ENCODE results near the gene PHYHIPL.

The PHYHIPL gene

DNA sequence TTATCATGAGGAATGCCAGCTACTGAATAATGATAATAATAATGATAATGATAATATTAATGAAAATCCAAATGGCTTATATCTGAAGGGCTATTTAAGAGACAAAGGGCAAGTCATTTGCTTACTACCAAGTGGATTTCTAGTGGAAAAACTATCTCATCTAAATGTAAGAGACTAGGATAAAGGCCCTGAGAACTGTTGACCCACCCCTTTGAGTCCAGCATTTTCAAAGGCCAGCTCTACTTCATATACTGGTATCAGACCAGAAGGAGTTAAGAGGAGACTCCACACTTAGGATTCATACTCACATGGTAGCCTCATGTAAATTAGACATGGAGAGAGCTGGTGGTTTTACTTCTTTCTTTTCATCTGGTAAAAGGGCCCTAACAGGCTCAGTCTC, 76.0 kb downstream of the PHYHIPL start:
- no peak overlapping the region for H3K4me3 ChIP-seq (ENCODE audit: low read depth, low read length)

DNA sequence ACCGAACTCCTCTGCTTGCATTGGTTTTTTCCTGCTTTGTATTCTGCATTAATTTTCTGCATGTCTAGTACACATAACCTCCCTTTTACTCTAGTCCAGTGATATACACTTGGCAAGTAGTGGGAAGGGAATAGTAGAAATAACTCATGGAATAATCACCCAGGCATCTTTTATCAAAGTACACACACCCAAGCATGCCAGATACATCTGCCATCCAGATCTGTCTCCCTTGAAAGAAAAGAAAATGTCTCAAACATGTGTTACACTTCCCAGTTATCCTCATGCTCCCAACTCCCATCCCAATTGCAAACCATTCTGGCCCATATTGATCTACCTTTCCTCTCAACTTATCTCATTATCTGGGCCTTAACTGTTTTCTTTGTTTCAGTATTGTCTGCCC, 79.0 kb downstream of the PHYHIPL start:
- H3K4me3 ChIP-seq (ENCODE audit: low read depth, low read length), result no peak overlapping the region

DNA sequence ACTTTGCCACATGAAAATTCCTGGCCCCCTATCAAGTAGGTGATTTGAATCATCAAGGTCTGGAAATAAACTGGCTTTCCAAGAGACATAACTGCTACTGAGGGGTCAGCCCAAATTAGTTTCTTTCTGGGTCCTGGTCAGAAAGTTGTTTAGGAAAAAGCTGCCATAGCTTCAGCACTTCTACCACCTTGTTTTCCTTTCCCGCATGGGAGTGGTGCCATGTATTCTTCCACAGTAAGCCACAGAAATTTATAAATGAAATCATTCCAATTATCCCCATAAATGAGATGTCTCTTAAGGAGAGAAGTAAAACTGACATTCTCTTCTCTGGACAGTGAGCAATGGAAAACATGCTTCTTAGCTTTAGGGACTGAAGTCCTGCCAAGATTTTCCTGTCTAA, 80.8 kb downstream of the PHYHIPL start:
- H3K4me3 ChIP-seq (ENCODE audit: low read depth, low read length), result no peak overlapping the region

DNA sequence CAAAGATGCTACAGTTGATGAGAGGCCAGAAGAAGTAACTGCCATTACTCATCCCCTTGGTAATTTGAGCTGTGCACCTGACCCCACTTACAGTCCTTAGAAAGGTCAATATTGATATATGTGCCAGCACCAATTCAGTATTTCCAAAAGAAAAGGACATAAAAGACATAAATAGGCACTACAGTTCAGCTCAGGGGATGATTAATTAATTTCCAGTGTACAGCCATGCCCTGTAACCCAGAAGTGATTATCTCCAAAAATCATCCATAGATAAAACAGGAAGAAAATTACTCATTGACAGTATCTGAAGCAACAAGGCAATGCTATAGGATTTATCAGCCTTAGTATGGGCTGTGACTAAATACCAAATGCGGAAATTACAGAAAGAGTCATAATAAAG, 82.4 kb downstream of the PHYHIPL start:
- H3K4me3 ChIP-seq (ENCODE audit: low read depth, low read length), result no peak overlapping the region

DNA sequence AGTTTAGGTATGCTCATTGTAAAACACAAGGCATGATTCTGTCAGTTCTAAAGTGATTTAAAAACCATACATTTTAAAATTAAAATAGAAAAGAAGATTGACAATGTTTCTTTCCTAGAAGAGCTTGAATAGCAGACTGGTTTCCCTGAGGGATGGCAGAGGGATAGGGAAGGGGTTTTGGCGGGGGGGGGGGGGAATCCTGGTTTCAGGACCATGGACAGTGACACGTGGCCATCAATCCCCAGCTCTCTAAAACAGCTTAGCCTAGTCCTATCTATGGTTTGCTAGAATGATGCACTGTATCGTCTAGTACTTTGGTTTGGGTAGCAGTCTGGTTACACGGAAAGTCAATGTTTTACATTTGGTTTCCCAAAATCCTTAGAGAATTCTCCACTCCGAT, 88.7 kb downstream of the PHYHIPL start:
- no peak overlapping the region for H3K4me3 ChIP-seq (ENCODE audit: low read depth, low read length)

DNA sequence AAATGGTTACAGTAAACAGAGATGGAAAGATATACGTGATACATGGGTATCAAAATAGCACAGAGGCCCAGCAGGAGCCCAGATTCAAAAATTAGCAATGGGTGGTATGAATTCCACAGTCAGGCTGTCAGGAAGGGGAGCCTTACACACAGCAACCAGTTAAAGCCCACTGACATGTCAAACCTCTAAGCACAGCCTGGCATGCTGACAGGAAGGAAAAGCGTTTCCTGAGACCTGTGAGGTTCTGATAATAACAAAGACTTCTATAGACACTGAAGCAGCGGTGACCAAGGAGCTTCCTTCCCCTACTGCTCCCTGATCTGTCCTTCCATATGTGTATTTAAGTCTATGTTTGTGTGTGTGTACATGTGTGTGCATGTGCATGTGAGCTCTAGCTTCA, 89.9 kb downstream of the PHYHIPL start:
- no peak overlapping the region for H3K4me3 ChIP-seq (ENCODE audit: low read depth, low read length)

DNA sequence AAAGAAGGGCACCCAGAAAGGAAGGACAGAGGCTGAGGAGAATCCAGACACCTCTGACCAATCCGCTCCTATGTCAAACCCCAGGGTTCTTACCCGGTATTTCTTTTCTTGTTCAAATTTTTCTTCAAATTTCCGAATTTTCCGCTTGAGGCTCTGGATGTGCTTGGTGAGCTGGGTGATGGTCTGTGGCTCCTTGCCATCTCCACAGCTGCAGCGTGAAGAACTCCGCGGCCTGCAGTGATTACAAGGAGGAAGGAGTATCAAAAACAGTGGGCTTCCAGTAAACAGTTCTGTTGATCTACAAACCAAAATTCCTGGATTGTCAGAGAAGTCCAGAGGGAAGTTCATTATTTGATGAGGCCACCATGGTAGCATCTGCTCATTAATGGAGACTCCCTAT, 92.0 kb downstream of the PHYHIPL start:
- no peak overlapping the region for H3K4me3 ChIP-seq (ENCODE audit: low read depth, low read length)

DNA sequence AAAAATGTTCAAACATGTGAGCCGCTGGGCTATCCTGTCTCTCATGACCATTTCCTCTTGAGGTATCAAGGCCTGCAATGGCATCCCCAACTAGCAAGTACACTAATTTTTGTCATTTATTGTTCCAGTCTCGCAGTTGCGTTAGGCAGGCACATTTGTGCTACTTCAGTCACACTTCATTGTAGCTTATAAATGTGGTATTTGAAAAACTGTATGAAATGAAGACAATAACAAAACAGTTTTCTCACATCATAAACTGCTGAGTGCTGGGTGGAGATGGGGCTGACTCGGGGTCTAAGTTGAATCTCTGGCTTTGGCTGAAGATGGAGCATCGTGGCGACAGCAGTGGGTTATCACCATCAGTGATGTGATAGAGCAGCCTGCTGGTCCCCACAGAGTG, 93.2 kb downstream of the PHYHIPL start:
- H3K4me3 ChIP-seq (ENCODE audit: low read depth, low read length), result no peak overlapping the region

DNA sequence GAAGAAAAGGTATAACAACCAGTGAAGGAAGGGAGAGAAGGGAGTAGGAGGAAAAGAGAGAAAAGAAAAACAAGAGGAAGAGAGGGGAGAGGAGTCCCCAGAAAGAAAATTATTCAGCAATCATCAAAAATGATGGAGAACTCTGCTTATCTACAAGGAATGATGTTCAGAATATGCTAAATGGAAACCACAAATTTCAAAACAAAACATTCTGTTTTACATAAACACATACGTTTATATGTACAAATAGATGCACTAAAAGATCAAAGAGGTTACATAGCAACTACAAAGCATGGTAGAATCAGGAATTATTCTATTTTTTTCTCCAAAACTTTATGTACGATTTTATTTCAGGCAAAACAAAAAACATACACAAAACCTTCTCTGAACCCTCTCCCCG, 94.0 kb downstream of the PHYHIPL start:
- no peak overlapping the region for H3K4me3 ChIP-seq (ENCODE audit: low read depth, low read length)

DNA sequence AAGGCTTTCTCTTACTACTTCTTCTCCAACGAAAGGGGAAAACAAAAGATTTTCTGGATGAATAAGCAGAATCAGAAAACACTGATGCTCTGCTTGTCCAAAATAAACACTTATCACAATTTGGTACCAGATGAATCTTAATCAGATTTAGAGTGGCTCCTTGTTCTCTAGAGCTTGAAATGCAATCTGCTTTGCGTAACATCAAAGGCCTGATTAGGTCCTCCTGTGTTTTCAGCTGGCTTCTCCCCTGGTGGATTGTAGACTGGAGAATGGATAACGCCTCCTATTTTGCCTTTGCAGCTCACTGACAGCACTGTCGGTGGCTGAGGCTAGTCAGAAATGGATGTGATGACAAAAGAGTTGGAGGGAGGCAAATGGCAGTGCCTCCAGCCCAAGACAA, 94.7 kb downstream of the PHYHIPL start:
- no peak overlapping the region for H3K4me3 ChIP-seq (ENCODE audit: low read depth, low read length)

DNA sequence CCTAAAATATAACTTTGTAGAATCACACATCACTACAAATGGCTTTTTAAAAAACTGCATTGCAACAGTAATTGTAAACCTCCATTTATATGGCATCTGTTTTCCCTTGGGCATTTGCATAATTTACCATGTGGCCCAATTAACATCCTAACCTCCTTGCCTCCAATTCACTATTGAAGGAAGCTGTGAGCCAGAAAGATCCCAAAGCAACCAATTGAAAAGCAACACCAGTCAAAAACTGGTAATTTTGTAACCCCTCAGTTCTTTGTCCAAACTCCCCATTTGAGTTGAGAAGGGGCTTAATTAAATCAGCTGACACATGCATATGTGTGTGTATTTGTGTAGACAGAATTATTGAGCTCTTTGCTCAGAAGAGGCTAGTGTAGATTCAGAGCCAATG, 95.6 kb downstream of the PHYHIPL start:
- H3K4me3 ChIP-seq (ENCODE audit: low read depth, low read length), result no peak overlapping the region

DNA sequence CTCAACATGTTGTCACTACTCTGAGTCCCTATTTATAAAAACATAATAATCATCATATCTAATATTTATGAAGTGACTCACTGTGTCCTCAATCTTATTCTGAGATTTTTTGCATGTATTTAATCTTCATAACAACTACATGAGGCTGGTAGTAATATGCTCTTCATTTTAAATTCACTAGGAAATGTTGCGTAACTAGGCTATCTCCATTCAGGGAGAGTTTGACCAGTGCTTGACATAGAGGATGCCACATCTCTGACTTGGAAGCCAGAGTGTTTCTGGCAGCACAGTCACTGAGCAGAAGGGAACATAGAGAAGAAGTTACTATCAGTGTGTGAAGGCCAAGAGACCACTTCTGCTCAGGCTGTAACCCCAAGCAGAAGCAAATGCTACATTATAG, 97.0 kb downstream of the PHYHIPL start:
- H3K4me3 ChIP-seq (ENCODE audit: low read depth, low read length), result no peak overlapping the region

DNA sequence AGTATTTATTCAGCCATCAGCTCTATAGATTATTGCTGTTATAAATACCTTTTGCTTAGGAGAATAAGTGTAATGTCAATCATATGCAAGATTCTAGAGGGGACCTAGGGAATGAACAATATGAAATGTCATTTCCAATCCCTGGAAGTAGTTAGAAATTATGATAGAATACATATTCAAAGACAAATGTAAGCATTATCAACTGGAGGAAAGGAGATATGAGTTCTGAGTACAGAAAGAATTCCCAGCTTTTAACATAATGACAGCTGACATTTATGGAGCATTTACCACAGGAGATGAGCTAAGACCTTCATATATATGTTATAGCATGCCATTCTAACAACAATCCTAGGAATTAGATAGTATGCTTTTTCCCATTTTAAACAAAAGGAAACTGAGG, 99.7 kb downstream of the PHYHIPL start:
- no peak overlapping the region for H3K4me3 ChIP-seq (ENCODE audit: low read depth, low read length)

DNA sequence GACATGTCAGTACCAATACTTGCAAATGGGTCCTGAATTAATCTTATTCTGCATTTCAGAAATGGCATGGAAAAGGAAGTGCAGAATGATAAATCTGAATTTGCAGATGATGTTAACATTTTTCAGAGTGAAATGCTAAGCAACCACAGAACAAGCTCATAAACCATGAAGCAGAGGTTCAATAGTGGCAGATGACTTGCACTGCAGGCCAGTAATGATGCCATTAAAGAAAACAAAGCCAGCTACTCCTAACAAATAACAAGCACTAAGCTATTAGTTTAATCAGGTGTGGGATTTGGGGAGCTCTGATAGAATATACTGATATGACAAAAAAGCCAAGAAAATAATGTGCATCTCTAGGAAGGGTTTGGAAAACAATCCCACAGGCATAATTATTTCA, 100.5 kb downstream of the PHYHIPL start:
- no peak overlapping the region for H3K4me3 ChIP-seq (ENCODE audit: low read depth, low read length)

DNA sequence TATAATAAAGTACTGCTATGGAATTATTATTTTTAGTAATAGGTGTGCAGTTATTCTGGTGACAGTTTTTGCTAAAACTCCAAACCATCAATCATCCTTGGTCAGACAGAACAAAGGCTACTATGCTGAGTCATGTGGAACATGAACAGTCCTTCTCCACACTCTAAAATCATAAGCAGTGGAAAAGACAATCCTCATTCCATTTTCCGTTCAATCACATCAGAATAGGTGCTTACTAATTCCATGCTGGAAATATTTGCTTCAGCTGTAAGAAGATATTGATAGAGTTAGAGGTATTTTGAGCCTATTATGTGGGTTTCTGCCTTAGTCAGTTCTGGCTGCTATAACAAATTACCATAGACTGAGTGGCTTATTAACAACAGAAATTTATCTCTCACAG, 103.0 kb downstream of the PHYHIPL start:
- no peak overlapping the region for H3K4me3 ChIP-seq (ENCODE audit: low read depth, low read length)

DNA sequence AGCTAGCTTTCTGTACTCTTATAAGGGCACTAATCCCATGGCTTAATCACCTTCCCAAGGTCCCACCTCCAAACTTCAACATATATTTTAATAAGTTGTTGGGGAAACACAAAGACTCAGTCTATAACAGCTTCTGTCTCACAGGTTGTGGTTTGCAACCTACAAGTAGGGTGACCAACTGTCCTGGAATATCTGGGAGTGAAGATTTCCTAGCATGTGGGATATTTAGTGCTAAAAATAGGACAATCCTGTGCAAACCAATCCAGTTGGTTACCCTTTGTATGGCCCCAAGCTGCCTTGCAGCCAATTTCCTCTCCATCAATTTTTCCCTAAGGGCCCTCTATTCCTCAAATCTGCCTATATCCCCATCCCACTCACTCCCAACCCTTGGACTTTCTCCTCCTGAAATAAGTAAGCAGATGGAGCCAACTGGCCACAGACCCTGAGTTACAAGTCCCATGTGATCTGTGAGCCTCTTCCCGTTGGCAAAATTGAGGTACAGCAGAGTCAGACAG, 103.6 kb downstream of the PHYHIPL start:
- H3K4me3 ChIP-seq (ENCODE audit: low read depth, low read length), result no peak overlapping the region

DNA sequence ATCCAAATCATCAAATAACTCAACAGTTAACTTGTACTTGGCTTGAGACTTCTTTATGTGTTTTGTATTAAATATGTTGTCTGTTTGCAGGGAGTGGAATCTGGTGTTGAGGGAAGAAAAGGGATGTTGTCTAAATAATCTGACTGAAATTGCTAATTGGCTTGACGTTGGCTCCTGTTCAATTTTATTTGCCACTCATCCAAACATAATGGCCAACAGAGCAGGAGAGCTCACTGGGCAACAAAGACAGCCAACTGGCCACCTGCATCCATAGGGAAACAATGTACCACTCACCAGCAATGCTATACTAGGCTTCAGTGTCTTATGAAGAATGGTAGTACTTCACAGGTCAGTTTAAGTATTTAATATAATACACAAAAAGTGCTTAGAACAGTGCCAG, 105.4 kb downstream of the PHYHIPL start:
- no peak overlapping the region for H3K4me3 ChIP-seq (ENCODE audit: low read depth, low read length)

DNA sequence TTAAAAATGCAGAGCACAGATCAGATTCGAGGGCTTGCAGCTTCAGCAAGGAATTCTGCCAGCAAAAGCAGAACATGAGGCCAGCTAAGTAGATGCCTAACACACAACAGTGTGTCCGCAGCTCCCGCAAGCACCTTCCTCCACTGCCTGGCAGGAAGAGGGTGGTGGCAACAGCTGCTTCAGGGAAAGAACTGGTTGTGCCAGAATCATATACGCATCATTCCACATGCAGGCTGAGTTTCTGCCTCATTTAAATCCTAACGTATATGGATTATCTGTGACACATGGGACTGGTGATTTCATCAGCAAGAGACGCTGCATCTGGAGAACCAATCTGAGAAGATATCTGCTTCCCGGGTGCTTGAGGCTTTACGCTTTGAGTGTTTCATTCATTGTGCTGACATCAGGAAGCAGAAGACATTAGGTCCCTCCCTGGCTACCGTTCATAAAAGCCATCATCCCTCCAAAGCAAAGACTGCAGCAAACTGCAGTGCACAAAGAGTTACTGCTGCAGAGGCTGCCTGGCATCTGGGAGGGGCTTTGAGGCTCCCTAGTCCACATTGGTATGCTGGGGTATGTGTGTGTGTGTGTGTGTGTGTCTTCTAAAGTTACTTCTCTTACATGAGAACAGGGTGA, 107.1 kb downstream of the PHYHIPL start:
- H3K4me3 ChIP-seq (ENCODE audit: low read depth, low read length), result no peak overlapping the region

DNA sequence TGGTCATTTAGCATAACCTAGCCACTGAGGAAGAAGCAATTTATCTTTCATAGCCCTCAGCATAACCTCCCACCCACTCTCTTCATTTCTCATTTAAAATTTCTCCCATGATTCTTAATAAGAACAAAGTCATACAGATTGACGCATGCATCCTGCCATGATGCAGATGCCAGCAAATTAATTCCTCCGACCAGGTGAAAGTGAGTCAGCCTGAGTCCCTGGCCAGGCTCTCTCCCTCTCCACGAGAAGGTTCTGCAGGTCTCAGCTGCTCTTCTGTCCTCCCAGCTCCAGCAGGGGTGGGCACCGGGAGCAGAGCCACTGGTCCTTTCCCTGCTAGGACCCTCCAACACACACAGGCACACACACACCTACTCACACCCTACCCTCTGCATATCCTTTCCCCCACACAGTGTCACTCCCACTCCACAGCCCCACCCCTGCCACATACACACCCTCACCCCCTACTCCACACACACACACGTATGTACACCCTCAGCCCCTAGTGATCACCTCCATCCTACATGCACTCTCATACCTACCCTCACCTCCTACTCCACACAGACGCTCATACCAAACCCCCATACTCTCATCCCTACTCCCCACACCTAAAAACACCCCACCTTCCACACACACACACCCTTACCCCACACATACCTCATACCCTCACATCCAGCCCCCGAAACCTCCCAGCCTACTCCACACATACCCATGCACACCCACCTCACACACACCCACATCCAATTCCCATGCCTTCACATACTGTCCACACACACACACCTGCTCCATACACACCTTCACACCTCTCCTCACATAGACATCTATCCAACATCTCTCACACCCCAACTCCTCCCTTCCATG, 107.9 kb downstream of the PHYHIPL start:
- H3K4me3 ChIP-seq (ENCODE audit: low read depth, low read length), result no peak overlapping the region

DNA sequence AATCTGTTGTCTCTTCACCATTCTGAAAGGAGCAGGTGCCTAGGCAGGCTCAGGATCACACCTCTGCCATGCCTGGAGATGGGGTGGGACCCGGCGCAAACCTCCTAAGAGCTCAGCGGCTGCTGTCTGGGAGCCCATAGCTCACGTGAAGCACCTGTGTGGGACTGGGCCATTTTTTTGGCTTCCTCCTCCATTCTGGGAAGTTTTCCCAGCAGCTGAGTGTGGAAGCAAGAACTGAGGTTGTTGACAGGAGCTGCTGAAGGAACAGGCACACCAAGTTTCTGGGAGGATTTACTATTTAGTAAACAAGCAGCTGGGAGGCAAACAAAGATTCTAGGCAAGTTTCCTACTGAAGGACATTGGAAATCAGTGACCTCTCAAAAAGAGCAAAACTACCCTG, 108.6 kb downstream of the PHYHIPL start:
- no peak overlapping the region for H3K4me3 ChIP-seq (ENCODE audit: low read depth, low read length)

DNA sequence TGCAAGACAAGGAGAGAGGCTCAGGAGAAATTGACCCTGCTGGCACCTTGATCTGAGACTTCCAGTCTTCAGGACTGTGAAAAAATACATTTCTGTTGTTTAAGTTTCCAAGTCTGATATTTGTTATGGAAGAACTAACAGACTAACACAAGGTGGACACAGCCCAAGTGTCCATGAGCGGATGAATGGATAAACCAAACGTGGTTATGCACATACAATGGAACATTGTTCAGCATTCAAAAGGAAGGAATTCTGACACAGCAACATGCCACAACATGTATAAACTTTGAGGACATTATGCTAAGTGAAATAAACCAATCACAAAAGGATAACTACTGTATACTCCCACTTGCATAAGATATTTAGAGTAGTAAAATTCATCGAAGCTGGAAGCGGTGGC, 109.4 kb downstream of the PHYHIPL start:
- H3K4me3 ChIP-seq (ENCODE audit: low read depth, low read length), result no peak overlapping the region

DNA sequence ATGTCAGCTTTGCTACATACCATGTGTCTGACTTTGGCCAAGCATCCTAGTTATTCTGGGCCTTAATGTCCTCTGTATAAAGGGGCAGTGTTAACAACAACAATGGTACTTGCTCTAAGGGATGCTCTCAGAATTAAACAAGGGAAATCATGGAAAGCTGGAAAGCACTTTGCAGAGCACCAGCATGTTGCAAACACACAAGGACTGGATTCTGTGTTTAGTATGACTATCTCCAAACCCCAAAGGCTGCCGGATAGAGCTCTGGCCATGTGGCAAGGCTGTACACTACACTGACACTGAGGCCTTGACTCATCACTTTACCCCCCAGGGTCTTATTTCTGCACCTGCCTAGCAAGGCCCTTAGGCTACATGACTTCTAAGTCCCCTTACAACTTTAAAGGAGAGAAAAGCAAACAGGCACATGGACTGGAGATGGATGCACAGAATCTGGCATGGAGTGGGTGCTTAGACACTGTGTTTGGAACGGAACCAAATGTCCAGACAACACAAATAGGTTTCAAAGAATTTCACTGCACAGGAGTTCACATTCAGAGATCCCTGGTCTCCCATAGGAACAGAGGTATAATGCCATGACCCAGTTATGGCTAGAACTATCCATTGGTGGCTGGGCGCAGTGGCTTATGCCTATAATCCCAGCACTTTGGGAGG, 111.3 kb downstream of the PHYHIPL start:
- H3K4me3 ChIP-seq (ENCODE audit: low read depth, low read length), result no peak overlapping the region
